Stomach (tissue), 4 donors: Measurements from ENCODE around the gene TIMM23.

Source experiments
- CTCF ChIP-seq, 7 experiments: fragments of 450-650 bp in 4 of 7; fragments of 200-600 bp in 3 of 7; sonication (generic) in 3 of 7; IDR thresholded peaks; one replicate each; pipeline ENCODE4 v1.5.1; 2016 to 2019; ENCODE audit warnings: antibody characterized with exemption in 7 of 7, control low read depth in 2 of 7, mild to moderate bottlenecking in 1 of 7
- POLR2A ChIP-seq, 4 donors: fragments of 450-650 bp; IDR thresholded peaks; one replicate each; pipeline ENCODE4 v1.6.1; 2016; ENCODE audit warnings: antibody characterized with exemption in 4 of 4, control low read depth in 2 of 4, mild to moderate bottlenecking in 1 of 4, moderate library complexity in 1 of 4

- TF ChIP-seq POLR2A (IDR thresholded peaks at IDR 0.05) (no peak), CTCF (IDR thresholded peaks at IDR 0.05) (no peak)
These were observed 25.9 kb downstream of the TIMM23 start for GRCh38 chr10:45997994-45998763.
